ENCODE measurements around the gene SDF4. TPM values are rescaled to one million over a fixed set of nuclear protein-coding genes. Genes with fewer than 3 reads are reported as not detected.

SDF4 gene
- total and polyA plus RNA-seq, 2 of the 13 experiments (the other 11 are each of a cell fraction or from before 2014, with no cell fraction given) = 80.8 to 107 TPM

DNA sequence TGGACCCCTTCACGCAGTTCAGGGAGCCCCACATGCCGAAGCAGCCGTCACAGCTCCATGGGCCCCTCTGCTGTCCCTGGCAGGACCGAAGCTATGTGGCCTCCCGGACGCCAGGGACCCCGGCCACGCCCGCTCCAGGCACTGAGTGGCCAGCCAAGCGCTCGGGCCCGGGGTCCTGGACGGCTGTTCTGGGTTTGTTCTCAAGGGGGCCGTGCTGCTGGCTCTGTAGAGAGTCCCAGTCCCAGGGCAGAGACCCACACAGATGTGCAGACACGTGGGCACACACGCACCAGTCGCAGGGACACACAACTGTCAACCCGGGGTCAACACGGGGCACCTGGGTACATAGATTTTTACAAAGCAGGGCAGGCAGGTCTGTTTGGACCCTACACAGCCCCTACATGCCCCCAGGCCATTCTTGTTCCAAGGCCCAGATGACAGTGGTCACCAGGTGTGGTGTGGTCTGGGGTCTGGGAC lies 6.9 kb upstream of the SDF4 start:
- H3K4me2 ChIP-seq (ENCODE audit: low read depth, low read length) = peak overlapping the region; percentile 87
- DNase-seq (ENCODE audit: low spot score) (no peak), FAIRE-seq (no peak), ATAC-seq (peak; percentile 16)
- in situ Hi-C loops (cut with HindIII; ENCODE audit: extremely low pct_ligation_motif_present, low pct_unique_long_range_greater_than_20kb) = no loop called here
- H3K36me3 ChIP-seq (replicated peaks in 1 of 2; ENCODE audit: control insufficient read depth in 1 of 2, insufficient read depth in 2 of 2, low read length in 2 of 2) = no peaks in the 10 kb centered on the region
- peaks cover 73% of the 10 kb centered on the region for H3K4me1 ChIP-seq (ENCODE audit: insufficient read depth, low read length)
- H4K20me1 ChIP-seq (ENCODE audit: insufficient read depth, low read length) = no peaks in the 10 kb centered on the region
- 3% methylated on average over 7 of the region's 19 CpGs for WGBS (ENCODE audit: low lambda C conversion rate)
- H3K4me3 ChIP-seq (replicated peaks in 1 of 3; ENCODE audit: insufficient read depth in 1 of 3, low read depth in 2 of 3, low read length in 3 of 3) = peak overlapping the region; percentile 39 to 80 (median 47); a peak in 5 of 6 replicates
- POLR2A ChIA-PET = interaction anchor here (0.6 to 3.3 kb wide), 9 partner anchors 8 to 219 kb away, joined by 3 to 26 read pairs (median 4); partner anchors contain the start of genes AGRN and UBE2J2
- peak overlapping the region; percentile 62 for H3K9ac ChIP-seq (ENCODE audit: insufficient read depth, low read depth, low read length)
- no peaks in the 10 kb centered on the region; a peak in 1 of 5 replicates for H3K27me3 ChIP-seq (ENCODE audit: control insufficient read depth in 1 of 2, insufficient read depth in 2 of 2, low read length in 2 of 2)
- H3K79me2 ChIP-seq (ENCODE audit: insufficient read depth, low read length) = no peaks in the 10 kb centered on the region
- CTCF ChIA-PET (ENCODE audit: low intra/inter-chr PET ratio, low total read pairs) = no interaction called here
- no TSS peak for BruUV-seq (replicated peaks)
- H3K27ac ChIP-seq (ENCODE audit: extremely low read length, insufficient read depth, low read length) = peak overlapping the region; percentile 48
- intact Hi-C loops (cut with micrococcal nuclease; ENCODE audit: unreplicated experiment) = loop anchor here (10.0 kb wide), 2 partner anchors 64 to 234 kb away; partner anchors contain the start of genes HES4 and TTLL10
- no peak overlapping the region for H2AFZ ChIP-seq (ENCODE audit: low read length)
- no peaks in the 10 kb centered on the region for H3K9me3 ChIP-seq (ENCODE audit: low read length)
- TF ChIP-seq ZNF468 (CRISPR knock-in tag; IDR thresholded peaks at IDR 0.05) (no peak), ZNF891 (CRISPR knock-in tag; IDR thresholded peaks at IDR 0.05) (0 out of 2 replicates have a peak, but pooled peaks have one; percentile 6), HES4 (CRISPR knock-in tag; IDR thresholded peaks at IDR 0.05; ENCODE audit: borderline replicate concordance) (0 out of 2 replicates have a peak, but pooled peaks have one; percentile 20), ATRX (CRISPR knock-in tag; IDR thresholded peaks at IDR 0.05; ENCODE audit: borderline replicate concordance) (no peak), DPF2 (CRISPR knock-in tag; IDR thresholded peaks at IDR 0.05; ENCODE audit: borderline replicate concordance, low read depth) (0 out of 2 replicates have a peak, but pooled peaks have one; percentile 16), PITX1 (CRISPR knock-in tag; IDR thresholded peaks at IDR 0.05) (0 out of 2 replicates have a peak, but pooled peaks have one; percentile 3), SMAD3 (CRISPR knock-in tag; IDR thresholded peaks at IDR 0.05) (no peak), FOXJ3 (CRISPR knock-in tag; IDR thresholded peaks at IDR 0.05; ENCODE audit: borderline replicate concordance) (no peak), ZNF563 (CRISPR knock-in tag; IDR thresholded peaks at IDR 0.05) (no peak), ATF1 (CRISPR knock-in tag; IDR thresholded peaks at IDR 0.05) (no peak), ZNF713 (CRISPR knock-in tag; IDR thresholded peaks at IDR 0.05) (no peak)
- TF ChIP-seq, protein P1, sequence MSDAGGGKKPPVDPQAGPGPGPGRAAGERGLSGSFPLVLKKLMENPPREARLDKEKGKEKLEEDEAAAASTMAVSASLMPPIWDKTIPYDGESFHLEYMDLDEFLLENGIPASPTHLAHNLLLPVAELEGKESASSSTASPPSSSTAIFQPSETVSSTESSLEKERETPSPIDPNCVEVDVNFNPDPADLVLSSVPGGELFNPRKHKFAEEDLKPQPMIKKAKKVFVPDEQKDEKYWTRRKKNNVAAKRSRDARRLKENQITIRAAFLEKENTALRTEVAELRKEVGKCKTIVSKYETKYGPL (CRISPR knock-in tag; IDR thresholded peaks at IDR 0.05) = no peak
- TF ChIP-seq, protein P2, sequence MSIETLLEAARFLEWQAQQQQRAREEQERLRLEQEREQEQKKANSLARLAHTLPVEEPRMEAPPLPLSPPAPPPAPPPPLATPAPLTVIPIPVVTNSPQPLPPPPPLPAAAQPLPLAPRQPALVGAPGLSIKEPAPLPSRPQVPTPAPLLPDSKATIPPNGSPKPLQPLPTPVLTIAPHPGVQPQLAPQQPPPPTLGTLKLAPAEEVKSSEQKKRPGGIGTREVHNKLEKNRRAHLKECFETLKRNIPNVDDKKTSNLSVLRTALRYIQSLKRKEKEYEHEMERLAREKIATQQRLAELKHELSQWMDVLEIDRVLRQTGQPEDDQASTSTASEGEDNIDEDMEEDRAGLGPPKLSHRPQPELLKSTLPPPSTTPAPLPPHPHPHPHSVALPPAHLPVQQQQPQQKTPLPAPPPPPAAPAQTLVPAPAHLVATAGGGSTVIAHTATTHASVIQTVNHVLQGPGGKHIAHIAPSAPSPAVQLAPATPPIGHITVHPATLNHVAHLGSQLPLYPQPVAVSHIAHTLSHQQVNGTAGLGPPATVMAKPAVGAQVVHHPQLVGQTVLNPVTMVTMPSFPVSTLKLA (IDR thresholded peaks at IDR 0.05) = no peak
- TF ChIP-seq, protein P3, sequence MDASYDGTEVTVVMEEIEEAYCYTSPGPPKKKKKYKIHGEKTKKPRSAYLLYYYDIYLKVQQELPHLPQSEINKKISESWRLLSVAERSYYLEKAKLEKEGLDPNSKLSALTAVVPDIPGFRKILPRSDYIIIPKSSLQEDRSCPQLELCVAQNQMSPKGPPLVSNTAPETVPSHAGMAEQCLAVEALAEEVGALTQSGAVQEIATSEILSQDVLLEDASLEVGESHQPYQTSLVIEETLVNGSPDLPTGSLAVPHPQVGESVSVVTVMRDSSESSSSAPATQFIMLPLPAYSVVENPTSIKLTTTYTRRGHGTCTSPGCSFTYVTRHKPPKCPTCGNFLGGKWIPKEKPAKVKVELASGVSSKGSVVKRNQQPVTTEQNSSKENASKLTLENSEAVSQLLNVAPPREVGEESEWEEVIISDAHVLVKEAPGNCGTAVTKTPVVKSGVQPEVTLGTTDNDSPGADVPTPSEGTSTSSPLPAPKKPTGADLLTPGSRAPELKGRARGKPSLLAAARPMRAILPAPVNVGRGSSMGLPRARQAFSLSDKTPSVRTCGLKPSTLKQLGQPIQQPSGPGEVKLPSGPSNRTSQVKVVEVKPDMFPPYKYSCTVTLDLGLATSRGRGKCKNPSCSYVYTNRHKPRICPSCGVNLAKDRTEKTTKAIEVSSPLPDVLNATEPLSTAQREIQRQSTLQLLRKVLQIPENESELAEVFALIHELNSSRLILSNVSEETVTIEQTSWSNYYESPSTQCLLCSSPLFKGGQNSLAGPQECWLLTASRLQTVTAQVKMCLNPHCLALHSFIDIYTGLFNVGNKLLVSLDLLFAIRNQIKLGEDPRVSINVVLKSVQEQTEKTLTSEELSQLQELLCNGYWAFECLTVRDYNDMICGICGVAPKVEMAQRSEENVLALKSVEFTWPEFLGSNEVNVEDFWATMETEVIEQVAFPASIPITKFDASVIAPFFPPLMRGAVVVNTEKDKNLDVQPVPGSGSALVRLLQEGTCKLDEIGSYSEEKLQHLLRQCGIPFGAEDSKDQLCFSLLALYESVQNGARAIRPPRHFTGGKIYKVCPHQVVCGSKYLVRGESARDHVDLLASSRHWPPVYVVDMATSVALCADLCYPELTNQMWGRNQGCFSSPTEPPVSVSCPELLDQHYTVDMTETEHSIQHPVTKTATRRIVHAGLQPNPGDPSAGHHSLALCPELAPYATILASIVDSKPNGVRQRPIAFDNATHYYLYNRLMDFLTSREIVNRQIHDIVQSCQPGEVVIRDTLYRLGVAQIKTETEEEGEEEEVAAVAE (CRISPR knock-in tag; IDR thresholded peaks at IDR 0.05; ENCODE audit: borderline replicate concordance) = no peak
- TF ChIP-seq, protein P4, sequence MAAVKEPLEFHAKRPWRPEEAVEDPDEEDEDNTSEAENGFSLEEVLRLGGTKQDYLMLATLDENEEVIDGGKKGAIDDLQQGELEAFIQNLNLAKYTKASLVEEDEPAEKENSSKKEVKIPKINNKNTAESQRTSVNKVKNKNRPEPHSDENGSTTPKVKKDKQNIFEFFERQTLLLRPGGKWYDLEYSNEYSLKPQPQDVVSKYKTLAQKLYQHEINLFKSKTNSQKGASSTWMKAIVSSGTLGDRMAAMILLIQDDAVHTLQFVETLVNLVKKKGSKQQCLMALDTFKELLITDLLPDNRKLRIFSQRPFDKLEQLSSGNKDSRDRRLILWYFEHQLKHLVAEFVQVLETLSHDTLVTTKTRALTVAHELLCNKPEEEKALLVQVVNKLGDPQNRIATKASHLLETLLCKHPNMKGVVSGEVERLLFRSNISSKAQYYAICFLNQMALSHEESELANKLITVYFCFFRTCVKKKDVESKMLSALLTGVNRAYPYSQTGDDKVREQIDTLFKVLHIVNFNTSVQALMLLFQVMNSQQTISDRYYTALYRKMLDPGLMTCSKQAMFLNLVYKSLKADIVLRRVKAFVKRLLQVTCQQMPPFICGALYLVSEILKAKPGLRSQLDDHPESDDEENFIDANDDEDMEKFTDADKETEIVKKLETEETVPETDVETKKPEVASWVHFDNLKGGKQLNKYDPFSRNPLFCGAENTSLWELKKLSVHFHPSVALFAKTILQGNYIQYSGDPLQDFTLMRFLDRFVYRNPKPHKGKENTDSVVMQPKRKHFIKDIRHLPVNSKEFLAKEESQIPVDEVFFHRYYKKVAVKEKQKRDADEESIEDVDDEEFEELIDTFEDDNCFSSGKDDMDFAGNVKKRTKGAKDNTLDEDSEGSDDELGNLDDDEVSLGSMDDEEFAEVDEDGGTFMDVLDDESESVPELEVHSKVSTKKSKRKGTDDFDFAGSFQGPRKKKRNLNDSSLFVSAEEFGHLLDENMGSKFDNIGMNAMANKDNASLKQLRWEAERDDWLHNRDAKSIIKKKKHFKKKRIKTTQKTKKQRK (IDR thresholded peaks at IDR 0.05; ENCODE audit: low read length) = no peak
